Vagina (tissue), 2 donors: ENCODE results near the gene UST.

Experiments used
- CTCF ChIP-seq, 3 experiments: fragments of 450-650 bp in 2 of 3; fragments of 200-600 bp in 1 of 3; sonication (generic) in 1 of 3; IDR thresholded peaks; one replicate each; pipeline ENCODE4 v1.5.1; 2017 to 2019; ENCODE audit warnings: antibody characterized with exemption in 3 of 3, mild to moderate bottlenecking in 2 of 3, moderate library complexity in 2 of 3
- POLR2A ChIP-seq, 2 donors: fragments of 450-650 bp; IDR thresholded peaks; one replicate each; pipeline ENCODE4 v1.6.1; 2017; ENCODE audit warnings: antibody characterized with exemption in 2 of 2, mild to moderate bottlenecking in 2 of 2, moderate library complexity in 2 of 2
- POLR2AphosphoS5 ChIP-seq, 2 donors: sonication (generic); formaldehyde crosslinking; IDR thresholded peaks; one replicate each; pipeline ENCODE4 v1.9.0; 2017; ENCODE audit warnings: antibody characterized with exemption in 2 of 2, mild to moderate bottlenecking in 2 of 2, low read depth in 1 of 2; ENCODE audit not compliant: insufficient read depth in 1 of 2

- TF ChIP-seq CTCF (IDR thresholded peaks at IDR 0.05) (no peak), POLR2A (IDR thresholded peaks at IDR 0.05) (no peak), POLR2AphosphoS5 (IDR thresholded peaks at IDR 0.05; ENCODE audit: insufficient read depth in 1 of 2, low read depth in 1 of 2) (no peak)
Observed at GRCh38 chr6:149037051-149037671, 290.3 kb downstream of the UST start.
